ENCODE results near the gene NKX1-1.

The NKX1-1 gene

GRCh38 chr4:1416948-1417260 is 10.7 kb upstream of the NKX1-1 start:
- DNase-seq (ENCODE audit: low read depth), result no peak

GRCh38 chr4:1416051-1416947 is 10.1 kb upstream of the NKX1-1 start:
- DNase-seq (ENCODE audit: low read depth), result no peak

GRCh38 chr4:1415681-1415981 is 9.4 kb upstream of the NKX1-1 start:
- DNase-seq (ENCODE audit: low read depth), result no peak

GRCh38 chr4:1414831-1415680 is 8.8 kb upstream of the NKX1-1 start:
- DNase-seq (ENCODE audit: low read depth), result no peak

DNA sequence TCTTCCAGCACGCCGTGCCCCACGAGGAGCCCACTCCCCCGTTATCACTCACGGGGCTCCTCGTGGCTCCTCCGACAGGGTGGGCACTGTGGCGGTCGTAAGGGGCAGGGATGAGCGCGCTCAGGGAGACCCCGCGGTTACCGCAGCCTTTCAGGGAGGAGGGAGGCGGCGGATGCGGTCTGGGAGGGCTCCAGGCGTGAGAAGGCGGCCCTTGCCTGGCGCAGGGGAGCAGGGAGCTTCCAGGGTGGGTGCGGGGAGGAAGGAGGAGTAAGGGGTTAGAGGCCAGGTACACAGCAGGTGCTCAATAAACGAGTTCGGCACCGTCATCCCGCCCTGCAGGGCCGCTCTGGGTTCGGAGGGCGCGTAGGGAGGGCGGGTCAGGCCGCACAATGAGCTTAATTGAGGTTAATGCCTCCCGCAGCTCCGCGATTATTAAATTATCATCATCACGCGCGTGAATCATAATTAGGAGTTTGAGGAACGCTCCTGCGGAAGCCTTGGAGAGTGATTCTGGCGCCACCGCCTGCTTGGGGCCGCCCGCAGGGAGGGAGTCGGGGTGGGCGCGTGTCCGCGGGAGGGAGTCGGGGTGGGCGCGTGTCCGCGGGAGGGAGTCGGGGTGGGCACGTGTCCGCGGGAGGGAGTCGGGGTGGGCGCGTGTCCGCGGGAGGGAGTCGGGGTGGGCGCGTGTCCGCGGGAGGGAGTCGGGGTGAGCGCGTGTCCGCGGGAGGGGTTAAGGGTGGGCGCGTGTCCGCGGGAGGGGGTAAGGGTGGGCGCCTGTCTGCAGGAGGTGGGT is 7.6 kb upstream of the NKX1-1 start:
- DNase-seq (ENCODE audit: low read depth), result no peak

GRCh38 chr4:1413204-1413663 is 7.0 kb upstream of the NKX1-1 start:
- no peak for DNase-seq (ENCODE audit: low read depth)

DNA sequence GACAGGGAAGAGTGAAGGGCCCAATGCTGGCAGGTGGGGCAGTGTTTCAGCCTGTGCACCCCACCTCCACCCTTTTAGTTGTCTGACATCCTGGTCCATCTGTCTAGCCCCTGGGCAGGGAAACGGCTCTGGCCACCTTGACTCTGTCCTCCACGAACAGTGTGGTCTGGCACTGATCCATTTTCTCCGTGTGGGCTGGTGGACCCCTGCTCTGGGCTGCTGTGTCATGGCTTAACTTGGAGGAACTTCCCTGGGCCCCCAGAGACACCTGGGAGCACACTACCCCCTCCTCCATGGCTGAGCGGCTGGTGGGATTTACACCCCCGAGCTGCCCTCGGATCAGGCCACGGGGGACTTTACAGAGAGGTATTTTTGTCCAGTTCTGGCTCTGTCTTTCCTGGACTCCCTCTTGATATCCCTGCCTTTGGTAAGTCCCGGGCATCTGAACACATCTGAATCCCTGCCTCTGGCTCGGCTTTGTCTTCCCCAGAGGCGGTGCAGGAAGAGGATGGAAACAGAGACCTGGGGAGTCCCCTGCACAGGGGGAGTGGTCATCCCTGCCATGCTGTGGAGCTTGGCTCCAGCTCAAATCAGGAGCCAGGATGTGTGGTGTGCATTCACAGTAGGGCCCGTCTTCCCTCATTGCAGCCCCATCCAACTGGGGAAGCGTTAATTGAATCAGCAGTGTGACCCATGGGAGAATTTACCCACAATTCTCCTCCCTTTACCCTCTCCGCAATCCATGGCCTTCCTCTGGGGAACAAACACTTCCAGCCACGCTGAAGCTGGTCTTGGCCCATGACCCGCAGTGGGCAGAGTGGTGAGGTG is 6.3 kb upstream of the NKX1-1 start:
- no peak for DNase-seq (ENCODE audit: low read depth)

DNA sequence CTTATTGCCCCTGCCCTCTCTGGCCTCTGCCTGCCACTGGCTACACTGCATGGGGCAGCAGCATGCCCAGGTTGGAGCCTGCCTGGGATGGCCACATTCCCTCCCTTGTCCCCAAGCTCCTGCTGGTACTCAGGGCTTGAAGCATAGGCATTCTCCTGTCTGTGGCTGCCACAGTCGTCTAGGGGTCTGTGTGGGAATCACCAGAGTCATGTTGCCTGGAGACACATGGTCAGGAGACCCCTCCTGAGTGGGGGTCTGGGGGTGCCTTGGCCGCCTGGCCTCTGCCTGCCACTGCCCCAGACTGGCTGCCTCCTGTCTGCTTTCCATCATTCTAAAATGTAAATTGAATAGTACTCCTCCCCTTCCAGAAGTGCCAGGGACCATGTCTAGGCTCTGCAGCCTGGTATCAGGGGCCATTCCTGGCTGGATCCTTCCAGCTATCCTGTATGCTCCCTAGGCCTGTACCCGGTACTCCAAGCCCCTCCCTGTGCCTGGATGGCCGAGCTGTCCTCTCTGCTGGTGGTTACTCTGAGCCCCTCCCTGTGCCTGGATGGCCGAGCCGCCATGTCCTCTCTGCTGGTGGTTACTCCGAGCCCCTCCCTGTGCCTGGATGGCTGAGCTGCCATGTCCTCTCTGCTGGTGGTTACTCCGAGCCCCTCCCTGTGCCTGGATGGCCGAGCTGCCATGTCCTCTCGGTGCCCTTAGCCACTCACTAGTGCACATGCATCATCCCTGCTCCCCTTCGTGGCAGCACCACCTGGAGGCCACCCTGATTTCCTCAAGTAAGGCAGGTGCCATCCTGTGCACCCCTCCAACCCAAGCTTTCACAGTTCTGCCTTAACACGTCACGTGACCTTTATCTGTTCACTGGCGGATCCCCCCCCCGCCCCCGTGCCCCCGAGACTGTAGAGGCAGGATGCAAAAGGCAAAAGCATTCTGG is 5.5 kb upstream of the NKX1-1 start:
- no peak for DNase-seq (ENCODE audit: low read depth)

DNA sequence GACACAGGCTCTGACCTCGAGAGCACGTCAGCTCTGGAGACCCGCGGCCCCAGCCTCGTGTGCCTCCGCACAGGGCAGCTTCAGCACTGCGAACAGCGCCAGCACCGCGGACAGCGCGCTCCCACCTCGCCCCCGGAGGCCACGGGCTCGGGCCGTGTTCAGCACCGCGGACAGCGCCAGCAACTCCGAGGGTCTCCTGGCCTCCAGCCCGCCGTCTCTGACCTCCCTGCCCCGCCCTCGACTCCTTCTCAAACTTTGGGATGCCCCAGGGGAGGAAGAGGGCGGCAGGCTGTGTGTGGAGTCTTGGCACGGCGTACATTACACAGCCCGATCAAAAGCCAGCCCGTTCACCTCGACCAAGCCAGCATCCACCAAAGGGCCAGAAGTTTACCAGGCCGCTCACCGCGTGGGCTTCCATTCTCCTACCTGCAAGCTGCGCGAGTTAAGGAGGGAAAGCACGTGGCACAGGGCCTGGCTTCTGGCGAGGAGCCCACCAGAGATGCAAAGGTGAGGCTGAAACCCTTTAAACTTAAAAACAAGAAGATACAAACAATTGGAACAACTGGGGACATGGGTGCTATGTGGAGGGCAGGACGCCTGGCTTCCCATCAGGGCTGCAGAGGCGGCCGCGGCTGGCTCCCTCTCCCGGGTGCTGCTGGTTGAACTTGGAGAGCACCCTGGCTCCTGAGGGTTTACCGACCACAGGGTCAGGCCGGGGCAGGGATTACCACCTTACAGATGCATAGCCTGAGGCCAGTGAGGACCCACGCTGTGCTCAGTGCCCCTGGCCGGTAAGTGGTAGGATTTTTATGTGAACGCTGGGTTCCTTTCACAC is 4.5 kb upstream of the NKX1-1 start:
- DNase-seq (ENCODE audit: low read depth), result no peak

DNA sequence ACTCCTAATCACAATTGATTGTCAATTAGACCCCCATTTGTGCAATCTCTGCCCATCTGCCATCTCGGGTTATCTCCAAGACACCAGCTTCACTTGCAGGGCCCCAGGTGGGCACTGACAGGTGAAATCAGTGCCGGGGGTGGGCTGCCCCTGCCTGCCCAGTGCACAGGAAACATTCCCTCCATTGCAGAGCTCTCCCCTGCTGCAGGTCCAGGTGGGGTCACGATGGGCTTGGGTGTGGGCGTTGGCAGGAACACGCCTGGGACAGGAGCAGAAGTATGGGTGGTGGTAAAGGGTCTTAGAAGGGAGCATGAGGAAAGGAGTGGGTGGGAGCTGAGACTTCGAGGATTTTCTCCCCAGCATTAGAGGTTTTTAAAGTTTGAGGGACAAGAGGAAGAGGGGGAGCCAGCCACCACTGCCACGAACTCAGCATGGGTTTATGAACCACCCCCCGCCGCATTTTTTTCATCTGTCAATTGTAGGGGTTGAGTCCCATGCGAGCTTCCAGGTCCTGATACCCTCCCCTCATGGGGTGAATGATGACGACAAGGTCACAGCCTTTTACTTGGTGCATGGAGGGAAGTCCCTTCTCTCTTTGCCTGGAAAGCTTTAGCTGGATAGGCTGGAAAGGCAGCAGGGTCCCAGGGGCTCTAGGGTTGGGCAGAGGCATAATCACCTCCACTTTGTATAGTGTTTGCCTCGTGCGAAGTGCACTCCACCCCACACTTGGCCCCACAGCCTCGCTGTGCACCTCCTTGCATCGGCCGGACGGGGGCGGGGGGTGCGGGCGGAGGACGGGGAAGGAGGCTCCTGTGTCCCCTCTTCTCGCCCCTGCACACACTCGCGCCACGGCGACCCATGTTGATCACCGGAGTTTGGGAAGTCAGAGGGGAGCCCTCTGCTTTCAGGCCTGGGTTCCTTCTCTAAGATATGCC is 3.5 kb upstream of the NKX1-1 start:
- no peak for DNase-seq (ENCODE audit: low read depth)

DNA sequence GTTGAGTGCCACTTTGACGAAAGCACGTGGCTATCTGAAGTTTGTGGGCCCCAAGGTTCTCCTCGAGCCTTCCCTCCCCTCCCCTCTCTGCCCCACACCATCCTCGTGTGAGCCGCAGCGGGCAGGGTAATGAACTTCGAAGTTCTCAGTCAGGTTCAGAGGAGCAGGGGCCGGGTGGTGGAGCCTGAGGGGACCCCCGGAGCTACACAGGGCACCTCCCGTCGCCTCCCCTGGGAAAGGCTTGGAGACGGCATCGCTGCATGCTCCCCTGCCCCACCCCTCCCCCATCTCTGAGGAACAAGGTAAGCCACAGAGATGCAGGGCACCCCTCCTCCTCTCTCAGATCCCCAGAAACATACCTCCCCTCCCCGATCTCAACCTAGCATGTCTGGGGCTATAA is 2.8 kb upstream of the NKX1-1 start:
- no peak for DNase-seq (ENCODE audit: low read depth)

GRCh38 chr4:1408418-1408817 is 2.2 kb upstream of the NKX1-1 start:
- DNase-seq (ENCODE audit: low read depth), result no peak

- DNase-seq (ENCODE audit: low read depth), result no peak
Observed at GRCh38 chr4:1407657-1408333, 1.6 kb upstream of the NKX1-1 start.

GRCh38 chr4:1406981-1407656 is 877 bp upstream of the NKX1-1 start:
- no peak for DNase-seq (ENCODE audit: low read depth)

GRCh38 chr4:1405636-1406393 is 427 bp downstream of the NKX1-1 start:
- no peak for DNase-seq (ENCODE audit: low read depth)

DNA sequence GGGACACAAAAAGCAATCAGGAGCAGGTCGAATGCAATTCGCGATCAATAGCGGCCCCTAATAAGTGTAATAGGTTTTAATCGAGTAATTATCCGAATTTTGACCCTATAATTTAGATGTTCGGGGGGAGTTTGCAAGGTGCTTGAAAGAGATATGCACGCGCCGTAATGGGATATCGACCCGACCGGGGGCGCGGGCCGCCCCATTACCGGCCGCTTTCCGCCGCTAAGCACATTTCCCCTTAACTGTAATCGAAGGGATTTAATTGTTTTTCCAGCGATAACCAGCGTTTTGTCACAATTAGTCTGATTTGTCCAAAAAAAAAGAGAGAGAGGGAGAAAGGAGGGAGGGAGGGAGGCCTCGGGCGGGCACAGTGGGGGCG is 997 bp downstream of the NKX1-1 start:
- DNase-seq (ENCODE audit: low read depth), result no peak

Data from stimulated activated CD8-positive, alpha-beta memory T cell treated with anti-CD3 and anti-CD28 coated beads, Interleukin-12 subunit alpha, Interleukin-12 subunit beta, amount 100 ng/mL, for 4 hours (primary cell).